HEK293T (cell line): ENCODE data around the gene SEMA4D.

Source experiments
- CTCF ChIA-PET: fragments of 350-600 bp; formaldehyde crosslinking; extraction: SDS; loops from one replicate; lab custom pipeline; 2021; ENCODE audit warnings: antibody characterized with exemption, inconsistent platforms; lab: Yijun Ruan, JAX
- POLR2A ChIA-PET: fragments of 350-600 bp; formaldehyde crosslinking; extraction: SDS; loops from one replicate; lab custom pipeline; 2020; ENCODE audit warnings: antibody characterized with exemption, inconsistent platforms; lab: Yijun Ruan, JAX
- DNase-seq: peaks from one replicate; pipeline ENCODE4 v3.0.0; 2012; ENCODE audit warnings: mixed read lengths; ENCODE audit errors: extremely low spot score
- ARNT ChIP-seq: fragments of 450-650 bp; IDR thresholded peaks from 2 replicates; pipeline ENCODE4 v1.6.1; 2017; ENCODE audit warnings: mild to moderate bottlenecking
- BHLHE40 ChIP-seq: fragments of 450-650 bp; IDR thresholded peaks from 2 replicates; pipeline ENCODE4 v1.6.1; 2016; ENCODE audit warnings: mild to moderate bottlenecking, moderate library complexity, borderline replicate concordance
- CTBP1 ChIP-seq: fragments of 450-650 bp; IDR thresholded peaks from 2 replicates; pipeline ENCODE4 v1.6.1; 2016; ENCODE audit warnings: borderline replicate concordance
- ELF4 ChIP-seq: fragments of 450-650 bp; IDR thresholded peaks from 2 replicates; pipeline ENCODE4 v1.6.1; 2017; ENCODE audit warnings: antibody characterized with exemption
- FOXA1 ChIP-seq: fragments of 450-650 bp; IDR thresholded peaks from 2 replicates; pipeline ENCODE4 v1.6.1; 2016; ENCODE audit warnings: mild to moderate bottlenecking
- FOXK2 ChIP-seq: fragments of 450-650 bp; IDR thresholded peaks from 2 replicates; pipeline ENCODE4 v1.6.1; 2016; ENCODE audit warnings: mild to moderate bottlenecking
- FOXM1 ChIP-seq: fragments of 450-650 bp; IDR thresholded peaks from 2 replicates; pipeline ENCODE4 v1.6.1; 2017; ENCODE audit warnings: mild to moderate bottlenecking, borderline replicate concordance
- HDGF ChIP-seq: fragments of 450-650 bp; IDR thresholded peaks from 2 replicates; pipeline ENCODE4 v1.6.1; 2017; ENCODE audit warnings: antibody characterized with exemption, borderline replicate concordance
- L3MBTL2 ChIP-seq: fragments of 450-650 bp; conservative IDR thresholded peaks from 2 replicates; pipeline ENCODE4 v1.6.1; 2016; ENCODE audit warnings: mild to moderate bottlenecking
- LEF1 ChIP-seq: fragments of 450-650 bp; IDR thresholded peaks from 2 replicates; pipeline ENCODE4 v1.6.1; 2017; ENCODE audit warnings: mild to moderate bottlenecking, borderline replicate concordance
- NFRKB ChIP-seq: fragments of 450-650 bp; IDR thresholded peaks from 2 replicates; pipeline ENCODE4 v1.6.1; 2016; ENCODE audit warnings: mild to moderate bottlenecking, moderate library complexity
- PKNOX1 ChIP-seq: fragments of 450-650 bp; IDR thresholded peaks from 2 replicates; pipeline ENCODE4 v1.6.1; 2016
- SP1 ChIP-seq: fragments of 450-650 bp; IDR thresholded peaks from 2 replicates; pipeline ENCODE4 v1.6.1; 2017
- SUZ12 ChIP-seq: fragments of 450-650 bp; IDR thresholded peaks from 2 replicates; pipeline ENCODE4 v1.6.1; 2016; ENCODE audit warnings: mild to moderate bottlenecking
- TARDBP ChIP-seq: fragments of 450-650 bp; IDR thresholded peaks from 2 replicates; pipeline ENCODE4 v1.6.1; 2016
- ZNF384 ChIP-seq: fragments of 450-650 bp; IDR thresholded peaks from 2 replicates; pipeline ENCODE4 v1.6.1; 2016

Gene SEMA4D

GRCh38 chr9:89535461-89535860, 37.5 kb upstream of the SEMA4D start:
- TF ChIP-seq SP1 = no peak
- no peak for TF ChIP-seq CTBP1
- TF ChIP-seq BHLHE40 = no peak
- no peak for TF ChIP-seq LEF1
- no peak for TF ChIP-seq ELF4
- TF ChIP-seq HDGF = no peak
- no peak for TF ChIP-seq TARDBP
- no peak for TF ChIP-seq PKNOX1
- no peak for TF ChIP-seq ZNF384
- no peak for TF ChIP-seq L3MBTL2
- CTCF ChIA-PET = no interaction called here
- POLR2A ChIA-PET = no interaction called here
- DNase-seq = no peak

- POLR2A ChIA-PET = no interaction called here
- CTCF ChIA-PET = no interaction called here
- DNase-seq = no peak
- no peak for TF ChIP-seq TARDBP
- TF ChIP-seq FOXA1 = no peak
- no peak for TF ChIP-seq ARNT
- no peak for TF ChIP-seq ZNF384
- TF ChIP-seq ELF4 = no peak
- TF ChIP-seq SUZ12 = no peak
- TF ChIP-seq NFRKB = no peak
- TF ChIP-seq BHLHE40 = no peak
- no peak for TF ChIP-seq SP1
- no peak for TF ChIP-seq FOXK2
- no peak for TF ChIP-seq HDGF
- no peak for TF ChIP-seq LEF1
- TF ChIP-seq CTBP1 = no peak
- TF ChIP-seq PKNOX1 = no peak
- TF ChIP-seq L3MBTL2 = no peak
Observed at GRCh38 chr9:89534515-89535287, 36.8 kb upstream of the SEMA4D start.

- TF ChIP-seq CTBP1 (no peak), FOXK2 (no peak), NFRKB (no peak), FOXM1 (no peak), ELF4 (no peak)
- no peak for DNase-seq
- ChIA-PET CTCF (no interaction called here), POLR2A (no interaction called here)
Observed at GRCh38 chr9:89533411-89534095, 35.6 kb upstream of the SEMA4D start.

- POLR2A ChIA-PET = no interaction called here
- CTCF ChIA-PET = no interaction called here
- TF ChIP-seq FOXM1 (no peak), FOXK2 (no peak), HDGF (no peak), PKNOX1 (no peak), SUZ12 (no peak), L3MBTL2 (no peak), NFRKB (no peak), ELF4 (no peak), LEF1 (no peak), ARNT (no peak), ZNF384 (no peak), SP1 (no peak), BHLHE40 (no peak), TARDBP (no peak), FOXA1 (no peak), CTBP1 (no peak)
- no peak for DNase-seq
Observed at GRCh38 chr9:89532944-89533343, 35.0 kb upstream of the SEMA4D start.

GRCh38 chr9:89532478-89532877, 34.6 kb upstream of the SEMA4D start:
- ChIA-PET CTCF (no interaction called here), POLR2A (no interaction called here)
- DNase-seq = no peak
- TF ChIP-seq SUZ12 (no peak), TARDBP (no peak), ARNT (no peak), PKNOX1 (no peak), NFRKB (no peak), SP1 (no peak), FOXM1 (no peak), CTBP1 (no peak), HDGF (no peak), LEF1 (no peak), BHLHE40 (no peak)
